ENCODE measurements around the gene NFYA. TPM values are rescaled to one million over a fixed set of nuclear protein-coding genes. Genes with fewer than 3 reads are reported as not detected.

The NFYA gene
- polyA plus RNA-seq, 2 of the 4 experiments (the other 2 are of a cell fraction) = 11.2 to 17.0 TPM

- ChIA-PET CTCF (interaction anchor here (0.8 to 2.1 kb wide), 5 partner anchors 13 to 23 kb away, joined by 3 to 9 read pairs (median 3); partner anchors contain the start of gene UNC5CL), POLR2A (no interaction called here)
- no peak within 1 kb of the TSS for H3K27ac ChIP-seq
- no peak for ATAC-seq
- no peak for DNase-seq (ENCODE audit: low read depth in 1 of 2, low spot score in 1 of 2)
- no peaks in the 10 kb centered on the region for H3K9me3 ChIP-seq
- 93% methylated on average over 4 of the region's 5 CpGs for WGBS (ENCODE audit: missing lambda C conversion rate)
- no peaks in the 10 kb centered on the region for H3K4me1 ChIP-seq
- H3K4me3 ChIP-seq = no peak within 1 kb of the TSS
- H3K4me2 ChIP-seq = no peak within 1 kb of the TSS
- TF ChIP-seq POLR2A (IDR thresholded peaks at IDR 0.05; ENCODE audit: low read length) = no peak
- no peak for TF ChIP-seq RCOR1 (IDR thresholded peaks at IDR 0.05; ENCODE audit: low read depth, low read length)
- no peak for TF ChIP-seq NPAS2 (CRISPR knock-in tag; IDR thresholded peaks at IDR 0.05; ENCODE audit: borderline replicate concordance)
- no peak for TF ChIP-seq SMC3 (IDR thresholded peaks at IDR 0.05)
- no peak for TF ChIP-seq GATA3 (IDR thresholded peaks at IDR 0.05; ENCODE audit: borderline replicate concordance)
- no peak for TF ChIP-seq NFE2L2 (conservative IDR thresholded peaks at IDR 0.05; ENCODE audit: low read length)
- no peak for TF ChIP-seq BCL3 (IDR thresholded peaks at IDR 0.05)
- TF ChIP-seq HMGXB4 (CRISPR knock-in tag; IDR thresholded peaks at IDR 0.05; ENCODE audit: borderline replicate concordance) = no peak
- TF ChIP-seq HDAC2 (IDR thresholded peaks at IDR 0.05) = no peak
- no peak for FAIRE-seq
Measured at GRCh38 chr6:41053041-41053440, 19.7 kb upstream of the NFYA start, which contains the start of gene APOBEC2. APOBEC2 (plus strand) TSS chr6:41053202; CDS start chr6:41053348, 146 bp downstream.

GRCh38 chr6:41054511-41054910, 18.3 kb upstream of the NFYA start:
- TF ChIP-seq RARB (CRISPR knock-in tag; IDR thresholded peaks at IDR 0.05) (no peak), RFX5 (IDR thresholded peaks at IDR 0.05) (no peak), MAX (IDR thresholded peaks at IDR 0.05) (no peak), EP300 (IDR thresholded peaks at IDR 0.05) (no peak), NPAS2 (CRISPR knock-in tag; IDR thresholded peaks at IDR 0.05; ENCODE audit: borderline replicate concordance) (no peak), JUNB (IDR thresholded peaks at IDR 0.05) (no peak), BHLHE40 (IDR thresholded peaks at IDR 0.05; ENCODE audit: low read depth, low read length) (no peak), GATA3 (IDR thresholded peaks at IDR 0.05; ENCODE audit: borderline replicate concordance) (no peak), FOXS1 (CRISPR knock-in tag; IDR thresholded peaks at IDR 0.05) (no peak), FOSB (CRISPR knock-in tag; IDR thresholded peaks at IDR 0.05) (no peak), ZNF302 (CRISPR knock-in tag; IDR thresholded peaks at IDR 0.05) (no peak), RCOR1 (IDR thresholded peaks at IDR 0.05; ENCODE audit: low read depth, low read length) (no peak), HOXB13 (CRISPR knock-in tag; IDR thresholded peaks at IDR 0.05; ENCODE audit: low read depth) (no peak), SREBF2 (IDR thresholded peaks at IDR 0.05) (no peak), CHD4 (IDR thresholded peaks at IDR 0.05; ENCODE audit: borderline replicate concordance) (no peak), JUN (IDR thresholded peaks at IDR 0.05) (no peak), POLR2AphosphoS2 (conservative IDR thresholded peaks at IDR 0.05; ENCODE audit: low read length) (no peak)
- no peak for DNase-seq (ENCODE audit: low read depth in 1 of 2, low spot score in 1 of 2)
- ATAC-seq = no peak
- peaks cover 6% of the 10 kb centered on the region; the same call in 1 of the 3 replicates for H3K4me1 ChIP-seq
- ChIA-PET POLR2A (no interaction called here), CTCF (interaction anchor here (0.7 to 3.4 kb wide), 6 partner anchors 13 to 27 kb away, joined by 3 to 10 read pairs (median 4); partner anchors contain the start of gene UNC5CL)
- no peak overlapping the region for H3K4me3 ChIP-seq
- no peaks in the 10 kb centered on the region for H3K9me3 ChIP-seq
- no peak for FAIRE-seq
- H3K27ac ChIP-seq = no peak overlapping the region
- WGBS (ENCODE audit: missing lambda C conversion rate) = 97% methylated on average over 3 of the region's 3 CpGs
- H3K4me2 ChIP-seq = no peak overlapping the region

GRCh38 chr6:41055149-41055548, 17.6 kb upstream of the NFYA start:
- DNase-seq (ENCODE audit: low read depth in 1 of 2, low spot score in 1 of 2) (no peak), FAIRE-seq (no peak), ATAC-seq (no peak)
- ChIA-PET POLR2A (no interaction called here), CTCF (interaction anchor here (0.6 to 3.4 kb wide), 5 partner anchors 8 to 27 kb away, joined by 3 to 10 read pairs (median 5); partner anchors contain the start of gene UNC5CL)
- H3K4me2 ChIP-seq = no peak overlapping the region
- 49% methylated on average over 3 of the region's 3 CpGs for WGBS (ENCODE audit: missing lambda C conversion rate)
- no peaks in the 10 kb centered on the region for H3K9me3 ChIP-seq
- H3K4me1 ChIP-seq = peaks cover 12% of the 10 kb centered on the region; the same call in 2 of the 3 replicates
- no peak overlapping the region for H3K27ac ChIP-seq
- no peak overlapping the region for H3K4me3 ChIP-seq
- no peak for TF ChIP-seq CBX2 (IDR thresholded peaks at IDR 0.05; ENCODE audit: borderline replicate concordance, low read depth)
- no peak for TF ChIP-seq CBX8 (IDR thresholded peaks at IDR 0.05)
- TF ChIP-seq HDAC2 (IDR thresholded peaks at IDR 0.05) = no peak
- no peak for TF ChIP-seq BHLHE40 (IDR thresholded peaks at IDR 0.05; ENCODE audit: low read depth, low read length)
- TF ChIP-seq MAFK (IDR thresholded peaks at IDR 0.05; ENCODE audit: partially characterized antibody) = no peak
- no peak for TF ChIP-seq RAD21 (conservative IDR thresholded peaks at IDR 0.05 in 1 of 2, IDR thresholded peaks at IDR 0.05 in 1 of 2)
- no peak for TF ChIP-seq NR3C1 (IDR thresholded peaks at IDR 0.05)
- no peak for TF ChIP-seq CHD2 (IDR thresholded peaks at IDR 0.05; ENCODE audit: low read length, partially characterized antibody)

Measured in A549 (cell line).